Measurements from ENCODE around the gene GRM1.

GRM1 gene

DNA sequence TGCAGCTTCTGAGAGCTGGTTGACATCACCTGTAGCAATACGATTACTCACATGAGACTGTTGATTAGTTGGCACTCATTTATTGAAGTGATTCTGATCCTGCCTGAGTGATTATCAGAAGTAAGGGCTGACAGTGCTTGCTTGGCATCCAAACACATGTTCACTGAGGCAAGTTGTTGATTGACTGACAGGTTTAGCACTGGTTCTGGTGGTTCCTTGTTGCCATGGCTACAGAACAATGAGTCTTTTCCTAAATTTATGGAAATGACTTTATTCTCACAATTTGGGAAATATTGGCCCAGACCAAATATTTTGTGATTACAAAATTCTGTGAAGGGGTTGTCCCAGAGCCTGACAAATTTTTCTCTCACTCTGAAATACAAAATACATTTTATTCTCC, 368.8 kb downstream of the GRM1 start:
- no peak for DNase-seq

DNA sequence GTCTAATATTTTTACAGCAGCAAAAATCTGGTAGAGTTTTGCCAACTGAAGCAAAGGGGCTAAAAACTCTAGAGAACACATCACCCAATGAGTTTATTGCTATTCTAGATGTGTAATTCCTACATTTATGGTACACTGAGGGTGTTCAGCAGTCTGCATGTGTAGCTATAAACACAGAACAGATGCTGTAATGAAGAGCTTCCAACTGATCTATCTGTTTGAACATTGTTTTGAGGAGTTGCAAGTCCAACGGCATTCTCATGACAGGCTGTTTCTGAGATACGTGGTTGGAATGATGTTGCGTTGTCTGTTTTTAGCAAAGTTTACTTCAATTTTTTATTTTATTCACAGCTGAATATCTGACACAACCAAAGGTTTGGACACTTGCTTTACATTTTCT, 373.6 kb downstream of the GRM1 start:
- DNase-seq = no peak

DNA sequence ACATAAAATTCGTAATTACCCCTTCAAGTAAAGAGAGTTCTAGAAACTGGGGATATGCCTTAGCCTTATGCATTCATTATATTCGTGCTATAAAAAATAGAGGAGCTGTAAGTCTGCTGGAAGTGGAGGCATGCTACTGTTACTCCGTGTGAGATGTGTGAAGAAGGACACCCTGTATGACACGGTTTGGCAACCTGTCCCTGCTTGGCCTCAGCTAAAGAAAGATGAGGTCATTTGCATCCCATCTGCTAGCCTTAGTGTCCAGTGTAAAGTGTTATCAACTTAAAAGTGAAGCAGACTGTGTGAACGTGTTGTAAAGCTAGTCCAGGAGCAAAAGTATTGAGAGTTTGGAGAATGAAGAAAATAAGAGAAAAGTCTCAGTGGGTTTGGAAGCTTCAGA, 379.7 kb downstream of the GRM1 start:
- no peak for DNase-seq

DNA sequence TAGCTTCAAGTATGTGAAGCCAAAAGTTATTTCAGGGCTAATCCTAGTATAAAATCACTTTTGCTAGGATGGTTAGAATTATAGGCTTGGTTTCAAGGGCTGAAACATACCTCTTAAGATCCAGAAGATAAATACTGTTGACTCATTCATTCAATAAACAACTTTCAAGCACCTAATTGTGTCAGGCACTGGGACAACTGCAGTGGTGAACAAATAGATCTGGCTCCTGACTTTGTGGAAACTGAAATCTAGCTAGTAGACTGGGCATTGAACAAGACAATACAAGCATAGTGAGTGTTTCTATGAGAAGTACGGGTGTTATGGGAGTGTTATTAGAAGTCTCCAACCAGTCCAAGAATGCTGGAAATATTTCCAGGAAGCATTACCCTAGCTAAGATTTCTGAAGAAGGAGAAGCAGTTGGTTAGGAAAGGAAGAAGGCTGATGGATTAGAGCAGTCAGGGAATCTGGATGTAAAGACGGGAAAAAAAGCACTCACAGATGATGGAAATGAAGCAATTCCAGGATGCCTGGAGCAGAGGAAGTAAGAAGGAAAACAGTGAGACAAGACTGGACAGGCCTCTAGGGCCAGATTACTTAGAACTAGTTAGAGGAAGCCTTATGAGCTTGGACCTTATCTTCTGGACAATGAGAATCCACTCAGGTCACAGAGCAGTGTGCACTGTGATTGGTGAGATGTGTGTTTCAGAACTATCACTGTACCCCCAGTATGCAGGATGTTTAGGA, 382.2 kb downstream of the GRM1 start:
- DNase-seq = no peak

DNA sequence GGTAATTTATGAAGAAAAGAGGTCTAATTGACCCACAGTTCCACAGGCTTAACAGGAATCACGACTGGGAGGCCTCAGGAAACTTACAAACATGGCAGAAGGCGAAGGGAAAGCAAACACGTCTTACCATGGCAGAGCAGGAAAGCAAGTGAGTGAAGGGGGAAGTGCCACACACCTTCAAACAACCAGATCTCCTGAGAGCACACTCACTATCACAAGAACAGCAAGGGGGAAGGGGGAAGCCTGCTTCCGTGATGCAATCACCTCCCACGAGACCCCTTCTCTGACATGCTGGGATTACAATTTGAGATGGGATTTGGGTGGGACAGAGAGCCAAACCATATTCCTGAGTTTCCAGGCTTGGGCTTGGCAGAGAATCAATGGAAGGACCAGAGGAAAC, 390.7 kb downstream of the GRM1 start:
- no peak for DNase-seq

DNA sequence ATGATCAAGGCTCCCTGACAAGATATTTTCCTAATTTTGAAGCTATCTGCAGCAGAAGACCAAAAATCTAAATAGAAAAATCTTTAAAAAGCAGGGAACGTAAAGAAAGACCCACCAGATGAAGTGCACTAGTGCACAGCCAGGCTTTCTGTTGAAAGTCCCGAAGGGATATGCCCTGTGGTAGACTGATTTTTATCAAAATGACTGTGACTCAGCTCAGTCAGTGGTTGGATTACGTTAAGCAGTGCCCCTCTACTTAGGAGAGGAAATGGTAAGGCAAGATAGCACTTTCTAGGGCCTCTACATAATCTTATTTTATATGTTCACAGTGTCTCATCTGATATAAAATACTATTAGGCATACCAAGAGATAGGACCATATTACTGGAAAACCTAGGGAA, 391.4 kb downstream of the GRM1 start:
- no peak for DNase-seq

DNA sequence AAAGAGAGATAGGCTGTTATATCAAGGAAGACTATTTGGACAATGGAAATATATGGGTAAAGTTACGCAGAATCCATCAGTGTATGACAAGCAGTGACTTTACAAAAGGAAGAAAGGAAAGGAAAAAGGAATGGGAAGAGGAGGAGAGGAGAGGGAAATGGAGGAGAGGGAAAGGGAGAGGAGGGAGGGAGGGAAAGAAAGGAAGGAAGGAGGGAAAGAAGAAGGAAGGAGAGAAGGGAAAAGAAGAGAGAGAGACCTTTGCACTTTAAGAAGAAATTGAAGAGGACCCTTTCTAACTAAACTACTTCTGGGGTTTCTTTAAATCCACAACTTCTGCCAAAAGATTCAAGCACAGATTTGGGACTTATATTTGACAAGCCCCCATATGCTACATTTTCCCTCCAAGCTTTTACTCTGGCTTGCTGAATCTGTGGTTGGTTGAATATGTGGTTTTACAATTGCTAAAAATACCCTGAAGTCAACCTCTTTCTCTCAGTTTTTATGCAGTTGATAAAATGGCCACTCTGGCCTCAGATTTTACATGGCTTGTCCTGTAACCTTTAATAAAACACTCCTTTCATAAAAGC, 394.0 kb downstream of the GRM1 start:
- DNase-seq = no peak

DNA sequence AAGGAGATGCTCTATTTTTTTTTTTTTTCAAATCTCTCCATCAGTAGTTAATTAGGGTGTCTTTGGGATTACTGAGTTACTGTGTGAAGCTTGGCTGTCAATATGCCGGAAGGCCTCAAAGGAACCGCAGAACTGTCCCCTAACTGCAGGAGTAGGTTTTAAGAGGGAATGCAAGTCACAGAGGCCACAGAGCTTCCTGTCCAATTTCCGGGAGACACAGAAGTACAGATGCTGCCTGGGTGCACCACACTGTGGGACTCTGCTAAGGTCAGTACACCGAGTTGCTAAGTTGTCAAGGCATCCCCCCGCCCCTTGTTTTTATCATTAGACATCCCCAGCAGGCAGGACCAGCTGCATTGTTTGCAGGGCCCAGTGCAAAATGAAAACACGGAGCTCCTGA, 394.6 kb downstream of the GRM1 start:
- no peak for DNase-seq

DNA sequence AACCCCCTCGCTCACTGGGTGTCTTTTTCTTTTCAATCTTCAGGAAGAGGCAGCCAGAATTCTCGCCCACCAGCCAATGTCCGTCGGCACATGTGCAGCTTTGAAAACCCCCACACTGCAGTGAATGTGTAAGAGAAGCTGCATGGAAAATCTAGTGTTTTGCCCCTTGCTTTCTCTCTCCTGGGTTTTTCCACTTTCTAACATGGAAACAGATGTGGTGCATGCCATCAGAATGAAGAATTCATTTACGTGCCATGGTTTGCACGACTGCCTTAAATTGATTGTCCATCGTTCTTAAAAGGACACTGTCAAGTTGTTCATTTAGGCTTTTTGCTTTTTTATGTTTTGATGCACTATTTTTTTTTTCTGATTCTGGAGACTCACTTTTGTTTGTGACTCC, 397.7 kb downstream of the GRM1 start:
- no peak for DNase-seq

DNA sequence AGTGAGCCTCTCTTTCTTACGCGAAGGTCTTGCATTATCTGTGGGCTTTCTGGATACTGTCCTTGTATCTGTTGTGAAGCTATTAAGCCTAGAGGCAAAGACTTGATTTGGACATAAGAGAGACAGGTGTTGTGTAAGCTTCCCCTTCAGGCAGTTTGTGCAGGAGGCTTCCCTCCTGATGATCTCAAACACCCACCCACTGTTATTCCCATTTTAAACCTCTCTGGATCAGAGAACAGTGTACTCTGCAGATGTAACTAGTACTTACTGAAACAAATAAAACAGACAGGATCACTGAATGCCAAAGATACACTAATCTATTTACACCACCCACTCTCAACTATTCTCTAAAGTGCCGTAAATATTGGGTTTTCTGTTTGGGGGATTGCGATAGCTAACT, 401.0 kb downstream of the GRM1 start:
- no peak for DNase-seq

DNA sequence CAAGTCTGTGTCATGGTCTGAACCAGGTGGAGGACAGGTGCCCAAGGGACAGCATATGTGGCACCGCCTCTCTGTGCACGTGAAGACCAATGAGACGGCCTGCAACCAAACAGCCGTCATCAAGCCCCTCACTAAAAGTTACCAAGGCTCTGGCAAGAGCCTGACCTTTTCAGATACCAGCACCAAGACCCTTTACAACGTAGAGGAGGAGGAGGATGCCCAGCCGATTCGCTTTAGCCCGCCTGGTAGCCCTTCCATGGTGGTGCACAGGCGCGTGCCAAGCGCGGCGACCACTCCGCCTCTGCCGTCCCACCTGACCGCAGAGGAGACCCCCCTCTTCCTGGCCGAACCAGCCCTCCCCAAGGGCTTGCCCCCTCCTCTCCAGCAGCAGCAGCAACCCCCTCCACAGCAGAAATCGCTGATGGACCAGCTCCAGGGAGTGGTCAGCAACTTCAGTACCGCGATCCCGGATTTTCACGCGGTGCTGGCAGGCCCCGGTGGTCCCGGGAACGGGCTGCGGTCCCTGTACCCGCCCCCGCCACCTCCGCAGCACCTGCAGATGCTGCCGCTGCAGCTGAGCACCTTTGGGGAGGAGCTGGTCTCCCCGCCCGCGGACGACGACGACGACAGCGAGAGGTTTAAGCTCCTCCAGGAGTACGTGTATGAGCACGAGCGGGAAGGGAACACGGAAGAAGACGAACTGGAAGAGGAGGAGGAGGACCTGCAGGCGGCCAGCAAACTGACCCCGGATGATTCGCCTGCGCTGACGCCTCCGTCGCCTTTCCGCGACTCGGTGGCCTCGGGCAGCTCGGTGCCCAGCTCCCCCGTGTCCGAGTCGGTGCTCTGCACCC, 405.2 kb downstream of the GRM1 start:
- DNase-seq = no peak

DNA sequence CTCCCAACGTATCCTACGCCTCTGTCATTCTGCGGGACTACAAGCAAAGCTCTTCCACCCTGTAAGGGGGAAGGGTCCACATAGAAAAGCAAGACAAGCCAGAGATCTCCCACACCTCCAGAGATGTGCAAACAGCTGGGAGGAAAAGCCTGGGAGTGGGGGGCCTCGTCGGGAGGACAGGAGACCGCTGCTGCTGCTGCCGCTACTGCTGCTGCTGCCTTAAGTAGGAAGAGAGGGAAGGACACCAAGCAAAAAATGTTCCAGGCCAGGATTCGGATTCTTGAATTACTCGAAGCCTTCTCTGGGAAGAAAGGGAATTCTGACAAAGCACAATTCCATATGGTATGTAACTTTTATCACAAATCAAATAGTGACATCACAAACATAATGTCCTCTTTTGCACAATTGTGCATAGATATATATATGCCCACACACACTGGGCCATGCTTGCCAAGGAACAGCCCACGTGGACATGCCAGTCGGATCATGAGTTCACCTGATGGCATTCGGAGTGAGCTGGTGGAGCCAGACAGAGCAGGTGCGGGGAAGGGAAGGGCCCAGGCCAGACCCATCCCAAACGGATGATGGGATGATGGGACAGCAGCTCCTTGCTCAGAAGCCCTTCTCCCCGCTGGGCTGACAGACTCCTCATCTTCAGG, 406.0 kb downstream of the GRM1 start:
- no peak for DNase-seq

DNA sequence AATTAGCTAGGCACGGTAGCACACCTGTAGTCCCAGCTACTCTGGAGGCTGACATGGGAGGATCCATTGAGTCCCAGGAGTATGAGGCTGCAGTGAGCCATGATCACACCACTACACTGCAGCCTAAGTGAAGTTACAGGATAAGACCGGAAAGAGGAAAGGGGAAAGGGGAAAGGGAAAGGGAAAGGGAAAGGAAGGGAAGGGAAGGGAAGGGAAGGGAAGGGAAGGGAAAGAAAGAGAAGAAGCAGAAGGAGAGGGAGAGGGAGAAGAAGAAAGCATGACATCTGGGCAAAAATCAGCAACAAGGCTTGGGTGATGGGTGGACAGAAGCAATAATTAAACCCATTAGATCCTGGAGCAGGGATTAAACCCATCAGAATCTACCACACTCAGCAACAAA, 413.0 kb downstream of the GRM1 start:
- no peak for DNase-seq

DNA sequence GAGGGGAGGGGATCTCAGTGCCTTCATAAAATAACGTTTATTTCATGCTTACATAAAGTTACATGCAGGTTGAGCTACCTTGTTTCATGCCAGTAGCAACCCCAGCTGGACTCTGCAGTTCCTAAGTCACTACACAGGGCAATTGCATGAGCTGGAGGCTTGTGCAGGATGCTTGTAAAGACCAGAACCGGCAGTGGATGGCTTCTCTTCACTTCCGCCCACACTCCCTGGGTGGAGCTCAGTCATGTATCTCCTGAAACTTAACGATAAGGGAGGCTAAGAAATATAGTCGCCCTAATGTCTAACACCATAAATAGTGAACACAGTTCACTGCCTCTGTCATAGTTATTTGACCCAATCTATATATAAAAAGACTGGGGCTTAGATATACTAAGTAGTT, 415.3 kb downstream of the GRM1 start:
- DNase-seq = no peak

DNA sequence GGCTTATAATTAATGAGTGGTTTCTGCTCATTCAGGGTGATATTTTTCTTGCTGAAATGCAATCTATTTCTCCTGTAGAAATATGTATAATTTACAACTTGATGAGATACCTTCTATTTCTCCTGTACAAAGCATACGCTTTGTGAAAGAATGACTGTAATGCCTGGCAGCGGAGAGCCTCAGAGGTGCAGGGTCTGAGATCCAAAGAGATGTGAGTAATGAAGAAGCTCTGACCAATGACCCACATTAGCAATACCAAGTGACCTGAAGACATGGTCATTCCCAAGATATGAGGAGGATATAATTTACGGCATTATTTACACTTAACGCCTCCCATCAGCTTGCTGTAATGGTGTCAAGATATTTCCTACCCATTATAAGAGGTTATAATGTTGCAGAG, 416.4 kb downstream of the GRM1 start:
- no peak for DNase-seq

DNA sequence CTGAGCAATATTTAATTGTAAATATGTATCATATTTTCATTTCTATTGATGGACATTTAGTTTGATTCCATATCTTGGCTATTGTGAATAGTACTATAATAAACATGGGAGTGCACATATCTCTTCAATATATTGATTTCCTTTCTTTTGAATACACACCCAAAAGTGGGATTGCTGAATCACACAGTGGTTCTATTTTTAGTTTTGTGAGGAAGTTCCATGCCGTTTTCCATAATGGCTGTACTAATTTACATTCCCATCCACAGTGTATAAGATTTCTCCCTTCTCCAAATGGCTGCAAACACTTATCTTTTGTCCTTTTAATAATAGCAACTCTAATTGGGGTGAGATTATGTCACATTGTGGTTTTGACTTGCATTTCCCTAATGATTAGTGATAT, 428.0 kb downstream of the GRM1 start:
- no peak for DNase-seq

DNA sequence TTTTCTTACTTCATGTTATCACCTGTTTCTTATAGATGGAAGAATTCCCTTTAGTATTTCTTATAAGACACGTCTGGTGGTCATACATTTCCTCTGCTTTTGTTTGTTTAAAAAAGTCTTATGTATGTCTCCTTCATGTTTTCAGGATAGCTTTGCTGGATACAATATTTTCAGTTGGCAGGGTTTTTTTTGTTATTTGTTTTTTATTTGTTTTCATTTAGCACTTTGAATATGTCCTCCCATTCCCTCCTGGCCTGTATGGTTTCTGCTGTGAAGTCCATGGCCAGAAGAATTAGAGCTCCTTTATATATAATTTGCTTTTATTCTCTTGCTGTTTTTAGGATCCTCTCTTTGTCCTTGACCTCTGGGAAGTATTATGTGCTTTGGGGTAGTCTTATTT, 432.1 kb downstream of the GRM1 start:
- no peak for DNase-seq

DNA sequence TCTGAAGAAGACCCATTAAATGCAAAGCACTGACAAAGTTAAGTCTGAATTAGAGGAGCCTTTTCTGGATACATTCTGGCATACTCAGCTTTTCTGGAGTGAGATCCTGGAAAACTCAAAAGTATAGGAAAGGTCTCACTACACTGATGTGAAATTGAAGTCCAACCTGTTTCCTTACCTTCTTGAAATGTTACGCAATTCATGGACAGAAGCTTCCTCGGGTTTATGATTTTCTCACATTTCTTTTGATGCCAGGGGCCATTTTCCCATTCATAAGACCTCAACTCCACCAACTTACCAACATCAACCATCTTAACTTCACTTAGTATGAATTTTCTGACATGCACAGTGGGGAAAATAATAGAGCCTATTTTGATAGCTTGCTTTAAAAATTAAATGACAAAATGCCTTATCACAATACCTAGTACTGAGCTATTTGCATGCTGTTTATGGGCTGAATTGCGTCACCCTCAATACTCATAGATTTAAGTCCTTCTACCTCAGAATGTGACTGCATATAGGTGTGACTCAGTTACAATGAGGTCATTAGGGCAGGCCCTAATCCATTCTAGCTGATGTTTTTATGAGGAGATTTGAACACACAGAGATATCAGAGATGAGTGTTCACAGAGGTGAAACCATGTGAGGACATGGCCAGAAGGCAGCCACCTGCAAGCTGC, 441.4 kb downstream of the GRM1 start:
- DNase-seq = no peak

DNA sequence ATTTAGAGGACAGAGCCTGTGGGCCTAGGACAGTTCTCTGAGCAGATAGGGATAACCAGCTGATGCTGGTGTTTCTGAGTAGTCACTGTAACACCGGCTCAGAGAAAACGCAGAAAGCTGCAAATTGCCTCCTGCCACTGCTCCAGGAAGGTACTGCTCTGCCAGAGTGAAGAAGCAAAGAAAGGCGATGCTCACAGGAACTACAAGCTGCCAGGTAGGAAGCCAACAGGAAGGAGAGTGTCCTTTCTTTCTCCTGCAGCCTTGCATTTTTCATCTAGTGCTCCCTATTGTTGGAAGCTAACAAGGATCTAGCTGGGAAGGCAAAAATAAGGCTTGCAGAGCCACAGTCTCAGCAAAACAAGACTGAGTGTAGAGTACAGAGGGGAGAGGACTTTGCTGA, 444.1 kb downstream of the GRM1 start:
- DNase-seq = no peak

DNA sequence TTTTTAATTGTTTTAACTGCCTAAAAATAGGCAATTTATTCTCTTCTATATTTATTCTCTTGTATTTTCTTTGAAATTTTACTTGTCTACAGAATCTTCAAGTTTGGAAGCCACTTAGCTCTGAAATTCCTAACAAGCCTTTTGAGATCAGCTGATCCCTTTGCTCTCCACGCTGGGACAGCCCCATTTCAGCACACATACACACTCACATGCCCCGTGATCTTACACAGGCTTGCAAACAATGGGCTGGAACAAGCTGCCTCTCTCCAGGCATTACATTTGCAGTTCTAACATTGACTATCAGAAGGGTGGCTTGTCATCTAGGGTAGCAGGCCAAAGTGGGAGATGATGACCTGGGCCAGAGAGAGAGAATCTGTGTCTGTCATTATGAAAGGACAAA, 452.7 kb downstream of the GRM1 start:
- no peak for DNase-seq

DNA sequence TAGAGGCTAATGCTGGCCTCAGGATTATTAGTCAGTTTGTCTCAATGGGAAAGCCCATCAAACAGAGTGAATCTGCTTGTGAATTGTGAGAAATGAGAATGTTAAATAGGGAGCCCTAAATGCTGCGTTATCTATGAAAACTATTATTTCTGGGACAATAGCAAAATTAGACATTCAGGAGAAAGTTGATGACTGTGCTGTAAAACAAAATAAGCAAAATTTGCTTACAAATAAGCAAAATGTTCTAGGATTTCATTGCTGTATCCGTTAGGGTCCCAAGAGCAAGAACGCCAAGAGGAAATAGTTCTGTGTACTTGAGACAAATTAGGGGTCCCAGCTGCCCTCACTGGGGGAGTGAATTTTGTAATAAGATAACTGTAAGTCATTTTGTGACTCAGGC, 455.5 kb downstream of the GRM1 start:
- DNase-seq = no peak
